GM18498 (cell line): ENCODE data around the gene CDCA8.

Source experiments
- ATAC-seq: cut with Tn5 transposase; IDR thresholded peaks from one replicate; pipeline ENCODE4 v1.9.1; 2021; ENCODE audit warnings: mild to moderate bottlenecking, moderate library complexity; ENCODE audit not compliant: unreplicated experiment

CDCA8 gene

GRCh38 chr1:37714689-37715088 lies 22.4 kb downstream of the CDCA8 start:
- no peak for ATAC-seq

- ATAC-seq, result no peak
Observed at GRCh38 chr1:37716321-37716720, 24.0 kb downstream of the CDCA8 start.

- no peak for ATAC-seq
Observed at GRCh38 chr1:37717631-37718030, 25.3 kb downstream of the CDCA8 start.

GRCh38 chr1:37718181-37718900 lies 26.0 kb downstream of the CDCA8 start:
- ATAC-seq, result no peak

GRCh38 chr1:37718901-37719571 lies 26.7 kb downstream of the CDCA8 start:
- ATAC-seq, result no peak

- ATAC-seq, result no peak
Observed at GRCh38 chr1:37719572-37720195, 27.4 kb downstream of the CDCA8 start.

GRCh38 chr1:37720231-37721130 lies 28.2 kb downstream of the CDCA8 start:
- no peak for ATAC-seq

- no peak for ATAC-seq
Observed at GRCh38 chr1:37721565-37721964, 29.2 kb downstream of the CDCA8 start.

GRCh38 chr1:37722181-37723071 lies 30.1 kb downstream of the CDCA8 start:
- no peak for ATAC-seq

- ATAC-seq, result no peak
Observed at GRCh38 chr1:37723072-37723389, 30.7 kb downstream of the CDCA8 start.

- ATAC-seq, result no peak
Observed at GRCh38 chr1:37723390-37724078, 31.2 kb downstream of the CDCA8 start.

GRCh38 chr1:37724575-37724974 lies 32.3 kb downstream of the CDCA8 start:
- no peak for ATAC-seq

- no peak for ATAC-seq
Observed at GRCh38 chr1:37725851-37726613, 33.7 kb downstream of the CDCA8 start.

GRCh38 chr1:37726751-37727585 lies 34.7 kb downstream of the CDCA8 start:
- no peak for ATAC-seq

GRCh38 chr1:37728416-37728815 lies 36.1 kb downstream of the CDCA8 start:
- ATAC-seq, result no peak

- no peak for ATAC-seq
Observed at GRCh38 chr1:37730376-37730775, 38.1 kb downstream of the CDCA8 start.

- no peak for ATAC-seq
Observed at GRCh38 chr1:37731312-37732019, 39.1 kb downstream of the CDCA8 start.
